ENCODE results near the gene EFCAB8.

DNA sequence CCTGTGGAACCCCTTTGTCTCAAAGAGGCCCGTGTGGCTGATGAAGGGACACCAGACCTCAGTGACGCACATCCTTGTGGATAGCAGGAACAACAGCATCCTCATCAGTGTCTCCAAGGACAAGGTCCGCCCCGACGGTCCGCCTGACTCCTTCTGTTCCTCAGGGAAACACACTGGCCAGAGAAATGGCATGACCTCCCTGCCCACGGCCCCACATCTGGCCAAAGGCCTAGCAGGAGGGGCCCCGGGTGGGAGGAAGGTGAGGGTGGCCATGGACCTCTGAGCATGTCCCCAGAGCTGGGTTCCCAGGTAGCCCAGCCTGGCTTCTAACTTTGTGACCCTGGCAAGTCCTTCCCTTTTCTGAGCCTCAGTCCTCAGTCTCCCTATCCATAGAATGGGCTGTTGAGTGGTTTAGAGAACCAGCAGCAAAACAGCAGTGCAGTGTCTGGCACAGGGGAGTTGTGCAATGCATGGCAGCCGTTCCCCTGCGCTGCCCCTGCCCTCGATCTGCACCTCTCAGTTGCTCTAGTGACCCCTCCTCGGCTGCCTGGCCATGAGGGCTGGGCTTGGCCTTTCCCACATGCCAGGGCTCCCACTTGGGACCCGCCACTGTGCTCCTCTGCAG is 48.3 kb downstream of the EFCAB8 start:
- TF ChIP-seq, protein P1, sequence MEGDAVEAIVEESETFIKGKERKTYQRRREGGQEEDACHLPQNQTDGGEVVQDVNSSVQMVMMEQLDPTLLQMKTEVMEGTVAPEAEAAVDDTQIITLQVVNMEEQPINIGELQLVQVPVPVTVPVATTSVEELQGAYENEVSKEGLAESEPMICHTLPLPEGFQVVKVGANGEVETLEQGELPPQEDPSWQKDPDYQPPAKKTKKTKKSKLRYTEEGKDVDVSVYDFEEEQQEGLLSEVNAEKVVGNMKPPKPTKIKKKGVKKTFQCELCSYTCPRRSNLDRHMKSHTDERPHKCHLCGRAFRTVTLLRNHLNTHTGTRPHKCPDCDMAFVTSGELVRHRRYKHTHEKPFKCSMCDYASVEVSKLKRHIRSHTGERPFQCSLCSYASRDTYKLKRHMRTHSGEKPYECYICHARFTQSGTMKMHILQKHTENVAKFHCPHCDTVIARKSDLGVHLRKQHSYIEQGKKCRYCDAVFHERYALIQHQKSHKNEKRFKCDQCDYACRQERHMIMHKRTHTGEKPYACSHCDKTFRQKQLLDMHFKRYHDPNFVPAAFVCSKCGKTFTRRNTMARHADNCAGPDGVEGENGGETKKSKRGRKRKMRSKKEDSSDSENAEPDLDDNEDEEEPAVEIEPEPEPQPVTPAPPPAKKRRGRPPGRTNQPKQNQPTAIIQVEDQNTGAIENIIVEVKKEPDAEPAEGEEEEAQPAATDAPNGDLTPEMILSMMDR (IDR thresholded peaks at IDR 0.05): no peak
- no peak for TF ChIP-seq POLR2A (IDR thresholded peaks at IDR 0.05)
